Measurements from ENCODE around the gene ADRM1.

GRCh38 chr20:62306414-62307187 is 3.8 kb downstream of the ADRM1 start:
- TF ChIP-seq, protein P1, sequence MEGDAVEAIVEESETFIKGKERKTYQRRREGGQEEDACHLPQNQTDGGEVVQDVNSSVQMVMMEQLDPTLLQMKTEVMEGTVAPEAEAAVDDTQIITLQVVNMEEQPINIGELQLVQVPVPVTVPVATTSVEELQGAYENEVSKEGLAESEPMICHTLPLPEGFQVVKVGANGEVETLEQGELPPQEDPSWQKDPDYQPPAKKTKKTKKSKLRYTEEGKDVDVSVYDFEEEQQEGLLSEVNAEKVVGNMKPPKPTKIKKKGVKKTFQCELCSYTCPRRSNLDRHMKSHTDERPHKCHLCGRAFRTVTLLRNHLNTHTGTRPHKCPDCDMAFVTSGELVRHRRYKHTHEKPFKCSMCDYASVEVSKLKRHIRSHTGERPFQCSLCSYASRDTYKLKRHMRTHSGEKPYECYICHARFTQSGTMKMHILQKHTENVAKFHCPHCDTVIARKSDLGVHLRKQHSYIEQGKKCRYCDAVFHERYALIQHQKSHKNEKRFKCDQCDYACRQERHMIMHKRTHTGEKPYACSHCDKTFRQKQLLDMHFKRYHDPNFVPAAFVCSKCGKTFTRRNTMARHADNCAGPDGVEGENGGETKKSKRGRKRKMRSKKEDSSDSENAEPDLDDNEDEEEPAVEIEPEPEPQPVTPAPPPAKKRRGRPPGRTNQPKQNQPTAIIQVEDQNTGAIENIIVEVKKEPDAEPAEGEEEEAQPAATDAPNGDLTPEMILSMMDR (conservative IDR thresholded peaks at IDR 0.05; ENCODE audit: low read depth in 2 of 2) = no peak
- TF ChIP-seq POLR2AphosphoS5 (IDR thresholded peaks at IDR 0.05; ENCODE audit: low read depth) (no peak; the same call in 1 of the 2 replicates), EZH2 (IDR thresholded peaks at IDR 0.05; ENCODE audit: low read depth, unreplicated experiment) (no peak), ZNF114 (CRISPR knock-in tag; IDR thresholded peaks at IDR 0.05) (no peak), CREB1 (CRISPR knock-in tag; IDR thresholded peaks at IDR 0.05; ENCODE audit: low read depth) (no peak), EZH2phosphoT487 (IDR thresholded peaks at IDR 0.05; ENCODE audit: unreplicated experiment) (no peak)
- TF ChIP-seq, protein P2, sequence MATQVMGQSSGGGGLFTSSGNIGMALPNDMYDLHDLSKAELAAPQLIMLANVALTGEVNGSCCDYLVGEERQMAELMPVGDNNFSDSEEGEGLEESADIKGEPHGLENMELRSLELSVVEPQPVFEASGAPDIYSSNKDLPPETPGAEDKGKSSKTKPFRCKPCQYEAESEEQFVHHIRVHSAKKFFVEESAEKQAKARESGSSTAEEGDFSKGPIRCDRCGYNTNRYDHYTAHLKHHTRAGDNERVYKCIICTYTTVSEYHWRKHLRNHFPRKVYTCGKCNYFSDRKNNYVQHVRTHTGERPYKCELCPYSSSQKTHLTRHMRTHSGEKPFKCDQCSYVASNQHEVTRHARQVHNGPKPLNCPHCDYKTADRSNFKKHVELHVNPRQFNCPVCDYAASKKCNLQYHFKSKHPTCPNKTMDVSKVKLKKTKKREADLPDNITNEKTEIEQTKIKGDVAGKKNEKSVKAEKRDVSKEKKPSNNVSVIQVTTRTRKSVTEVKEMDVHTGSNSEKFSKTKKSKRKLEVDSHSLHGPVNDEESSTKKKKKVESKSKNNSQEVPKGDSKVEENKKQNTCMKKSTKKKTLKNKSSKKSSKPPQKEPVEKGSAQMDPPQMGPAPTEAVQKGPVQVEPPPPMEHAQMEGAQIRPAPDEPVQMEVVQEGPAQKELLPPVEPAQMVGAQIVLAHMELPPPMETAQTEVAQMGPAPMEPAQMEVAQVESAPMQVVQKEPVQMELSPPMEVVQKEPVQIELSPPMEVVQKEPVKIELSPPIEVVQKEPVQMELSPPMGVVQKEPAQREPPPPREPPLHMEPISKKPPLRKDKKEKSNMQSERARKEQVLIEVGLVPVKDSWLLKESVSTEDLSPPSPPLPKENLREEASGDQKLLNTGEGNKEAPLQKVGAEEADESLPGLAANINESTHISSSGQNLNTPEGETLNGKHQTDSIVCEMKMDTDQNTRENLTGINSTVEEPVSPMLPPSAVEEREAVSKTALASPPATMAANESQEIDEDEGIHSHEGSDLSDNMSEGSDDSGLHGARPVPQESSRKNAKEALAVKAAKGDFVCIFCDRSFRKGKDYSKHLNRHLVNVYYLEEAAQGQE (IDR thresholded peaks at IDR 0.05; ENCODE audit: unreplicated experiment) = no peak

All from GM23338 (cell line).